NCI-H748 (cell line): ENCODE data around the gene LYPD6.
A peak's percentile ranks its signal among the peaks of the same experiment; 100 is the strongest.
"Not testable (repeated sequence)": the region's sequence is repeated elsewhere in the genome, so short reads cannot be mapped to it uniquely, and the experiment has no call there.

Source experiments
- DNase-seq: peaks from one replicate; lab custom pipeline; 2025; ENCODE audit not compliant: unreplicated experiment; lab: John Stamatoyannopoulos, UW

LYPD6 gene

GRCh38 chr2:149492923-149493322 is 162.5 kb downstream of the LYPD6 start:
- no peak for DNase-seq

DNA sequence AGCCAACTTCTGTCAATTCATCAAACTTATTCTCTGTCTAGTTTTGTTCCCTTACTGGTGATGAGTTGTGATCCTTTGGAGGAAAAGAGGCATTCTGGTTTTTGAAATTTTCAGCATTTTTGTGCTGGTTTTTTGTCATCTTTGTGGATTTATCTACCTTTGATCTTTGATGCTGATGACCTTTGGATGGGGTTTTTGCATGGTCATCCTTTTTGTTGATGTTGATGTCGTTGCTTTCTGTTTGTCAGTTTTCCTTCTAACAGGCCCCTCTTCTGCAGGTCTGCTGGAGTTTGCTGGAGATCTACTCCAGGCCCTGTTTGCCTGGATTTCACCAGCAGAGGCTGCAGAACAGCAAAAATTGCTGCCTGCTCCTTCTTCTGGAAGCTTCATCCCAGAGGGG is 168.8 kb downstream of the LYPD6 start:
- DNase-seq = not testable (repeated sequence)

- peak; percentile 59 for DNase-seq
These were observed 176.4 kb downstream of the LYPD6 start for GRCh38 chr2:149506808-149507207.

- no peak for DNase-seq
These were observed 177.6 kb downstream of the LYPD6 start for GRCh38 chr2:149507974-149508373.

DNA sequence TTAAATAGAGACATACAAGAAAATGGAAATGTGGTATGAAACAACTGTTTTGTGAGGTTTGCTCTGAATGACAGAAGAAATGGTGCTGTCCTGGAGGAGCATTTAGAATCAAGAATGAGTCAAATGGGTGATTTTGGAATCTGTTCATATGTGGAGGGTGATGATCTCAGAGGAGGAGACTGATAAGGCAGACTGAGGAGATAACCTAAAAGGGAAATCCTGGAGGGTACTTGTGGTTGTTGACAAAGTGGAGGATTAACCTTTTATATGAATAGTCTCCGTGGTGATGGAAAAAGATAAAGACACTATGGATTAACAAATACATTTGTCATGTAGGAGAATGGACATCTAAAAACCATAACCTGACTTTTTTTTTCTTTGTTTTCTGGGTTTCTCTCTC is 183.1 kb downstream of the LYPD6 start:
- peak; percentile 16 for DNase-seq
